ENCODE measurements around the gene PLEKHO2.

DNA sequence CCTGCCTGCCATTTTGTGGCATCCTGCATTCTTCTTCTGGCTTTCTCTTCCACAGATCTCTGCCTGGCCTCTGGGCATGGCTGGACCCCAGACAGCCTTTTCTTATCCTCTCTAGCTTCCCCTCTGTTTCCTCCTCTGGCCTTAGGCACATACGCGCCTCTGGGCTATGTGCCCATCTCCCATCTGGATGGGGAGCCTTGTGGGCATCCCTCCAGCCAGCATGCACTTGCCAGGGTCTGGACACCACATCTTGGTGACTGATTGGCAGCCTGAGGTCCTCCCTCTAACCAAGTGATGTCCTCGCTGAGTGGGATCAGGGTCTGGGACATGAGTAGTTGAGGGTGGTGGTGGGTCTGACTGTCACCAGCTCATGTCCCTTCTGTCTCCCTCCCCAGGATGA lies 12.8 kb downstream of the PLEKHO2 start:
- TF ChIP-seq EZH2 (IDR thresholded peaks at IDR 0.05; ENCODE audit: borderline replicate concordance) (no peak), CTCF (IDR thresholded peaks at IDR 0.05; ENCODE audit: poor library complexity) (no peak), EZH2phosphoT487 (IDR thresholded peaks at IDR 0.05; ENCODE audit: low read depth, severe bottlenecking, unreplicated experiment) (no peak)

Data from hepatocyte (in vitro differentiated cells).